Loucy (cell line): ENCODE measurements around the gene RNMT.

Experiments
- CTCF ChIP-seq: fragments of 200-600 bp; sonication (generic); conservative IDR thresholded peaks from 2 replicates; pipeline ENCODE4 v1.5.1; 2014; ENCODE audit warnings: mild to moderate bottlenecking, antibody characterized with exemption, low read length
- EZH2phosphoT487 ChIP-seq: fragments of 200-600 bp; IDR thresholded peaks from 2 replicates; pipeline ENCODE4 v1.6.1; 2018; ENCODE audit warnings: antibody characterized with exemption, mild to moderate bottlenecking, moderate library complexity, borderline replicate concordance

GRCh38 chr18:13700153-13700552 lies 26.3 kb upstream of the RNMT start:
- no peak for TF ChIP-seq CTCF
- TF ChIP-seq EZH2phosphoT487, result no peak
